Endodermal cell (in vitro differentiated cells): Measurements from ENCODE around the gene SUDS3. TPM values are rescaled to one million over a fixed set of nuclear protein-coding genes. Genes with fewer than 3 reads are reported as not detected.

Source experiments
- DNase-seq: peaks from one replicate; pipeline ENCODE4 v3.0.0-alpha.2; 2017
- H3K27ac ChIP-seq: 2 replicates; pipeline ENCODE4 v1.5.1; 2013; ENCODE audit warnings: mild to moderate bottlenecking, low read depth, low read length, moderate library complexity
- H3K27me3 ChIP-seq: 2 replicates; pipeline ENCODE4 v1.6.1; 2013; ENCODE audit warnings: mild to moderate bottlenecking, low read length, moderate library complexity; ENCODE audit not compliant: insufficient read depth, control insufficient read depth, poor library complexity, severe bottlenecking
- H3K36me3 ChIP-seq: 2 replicates; pipeline ENCODE4 v1.7.0; 2013; ENCODE audit warnings: mild to moderate bottlenecking, low read length, moderate library complexity; ENCODE audit not compliant: control insufficient read depth, insufficient read depth
- H3K4me1 ChIP-seq: one replicate; pipeline ENCODE4 v1.7.0; 2013; ENCODE audit warnings: low read length; ENCODE audit not compliant: control insufficient read depth, insufficient read depth
- H3K4me3 ChIP-seq: 2 replicates; pipeline ENCODE4 v1.5.1; 2013; ENCODE audit warnings: mild to moderate bottlenecking, low read length, moderate library complexity
- H3K9ac ChIP-seq: 2 replicates; pipeline ENCODE4 v1.6.1; 2013; ENCODE audit warnings: mild to moderate bottlenecking, low read length, moderate library complexity; ENCODE audit not compliant: poor library complexity, severe bottlenecking; ENCODE audit errors: extremely low read depth
- H3K9me3 ChIP-seq: 2 replicates; pipeline ENCODE4 v1.6.1; 2013; ENCODE audit warnings: mild to moderate bottlenecking, low read length, moderate library complexity; ENCODE audit not compliant: control insufficient read depth
- H3K27ac Mint-ChIP-seq: 2 replicates; pipeline ENCODE4 v1.8.0; 2020; ENCODE audit warnings: mixed read lengths
- H3K27me3 Mint-ChIP-seq: 2 replicates; pipeline ENCODE4 v1.8.0; 2021; ENCODE audit warnings: mild to moderate bottlenecking, mixed read lengths; ENCODE audit not compliant: insufficient read depth
- H3K36me3 Mint-ChIP-seq: 2 replicates; pipeline ENCODE4 v1.8.0; 2020; ENCODE audit warnings: low read depth, mixed read lengths
- H3K4me1 Mint-ChIP-seq: 2 replicates; pipeline ENCODE4 v1.8.0; 2020; ENCODE audit warnings: mixed read lengths
- H3K4me3 Mint-ChIP-seq: 2 replicates; pipeline ENCODE4 v1.8.0; 2020; ENCODE audit warnings: mild to moderate bottlenecking, moderate library complexity, mixed read lengths
- H3K9me3 Mint-ChIP-seq: 2 replicates; pipeline ENCODE4 v1.8.0; 2020; ENCODE audit warnings: mild to moderate bottlenecking, mixed read lengths
- CTCF ChIP-seq: fragments of 200-600 bp; sonication (generic); conservative IDR thresholded peaks from 2 replicates; pipeline ENCODE4 v1.5.0; 2021; ENCODE audit warnings: antibody characterized with exemption, mild to moderate bottlenecking
- WGBS, 2 experiments: methylation state at CpG; one replicate each; pipeline versions ENCODE4 v1.1.5 to v1.1.7; 2013; ENCODE audit warnings: missing lambda C conversion rate in 2 of 2, mixed read lengths in 1 of 2; ENCODE audit not compliant: insufficient coverage in 1 of 2, insufficient read length in 1 of 2; 5-methylcytosine and 5-hydroxymethylcytosine counted together
- total RNA-seq, 2 donors: library from RNA; stranded (reverse); fragmentation: NEBNext Ultra II Directional in 1 of 2; extraction: Animal tissue kit (Norgen Biotek cat#: 25700) in 1 of 2; gene quantifications; 2 replicates in 1 of 2; 3 replicates in 1 of 2; pipeline ENCODE4 v1.2.1, GENCODE V29; 2021

The SUDS3 gene
- total RNA-seq, 2 donors from 2014 or later: 51.4 to 57.9 TPM

DNA sequence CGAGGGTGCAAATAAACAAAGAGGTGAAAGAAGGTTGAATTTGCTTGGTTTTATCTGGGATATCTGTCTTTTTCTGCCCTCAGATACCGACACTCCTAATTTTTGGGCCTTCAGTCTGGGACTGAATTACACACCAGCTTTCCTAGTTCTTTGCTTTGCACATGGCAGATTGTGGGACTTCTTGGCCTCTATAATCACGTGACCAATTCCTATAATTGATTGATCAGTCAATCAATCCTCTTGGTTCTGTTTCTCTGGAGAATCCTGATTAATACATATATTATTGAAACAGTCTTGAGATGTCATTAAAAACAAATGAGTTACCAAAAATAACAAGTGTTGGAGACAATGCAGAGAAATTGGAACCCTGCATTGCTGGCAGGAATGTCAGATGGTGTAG, 62.7 kb downstream of the SUDS3 start:
- no peaks in the 10 kb centered on the region for H3K9me3 ChIP-seq
- no peak overlapping the region for H3K27ac Mint-ChIP-seq
- peaks cover 3% of the 10 kb centered on the region for H3K9me3 Mint-ChIP-seq
- peaks cover 9% of the 10 kb centered on the region for H3K27me3 ChIP-seq
- TF ChIP-seq CTCF: no peak
- H3K4me3 Mint-ChIP-seq: no peak overlapping the region
- H3K36me3 ChIP-seq: no peaks in the 10 kb centered on the region
- H3K4me1 ChIP-seq: no peaks in the 10 kb centered on the region
- no peak overlapping the region for H3K9ac ChIP-seq
- DNase-seq: no peak
- peaks cover 23% of the 10 kb centered on the region for H3K27me3 Mint-ChIP-seq
- H3K27ac ChIP-seq: no peak overlapping the region
- H3K4me1 Mint-ChIP-seq: peaks cover 5% of the 10 kb centered on the region
- WGBS, 2 experiments: 95% methylated on average over 2 to 3 of the region's 3 CpGs
- H3K4me3 ChIP-seq: no peak overlapping the region
- H3K36me3 Mint-ChIP-seq: no peaks in the 10 kb centered on the region

GRCh38 chr12:118446247-118446646, 69.9 kb downstream of the SUDS3 start:
- no peak overlapping the region for H3K27ac ChIP-seq
- Mint-ChIP-seq H3K4me3 (no peak overlapping the region), H3K4me1 (peaks cover 3% of the 10 kb centered on the region), H3K9me3 (peaks cover 2% of the 10 kb centered on the region), H3K27ac (no peak overlapping the region), H3K27me3 (peaks cover 19% of the 10 kb centered on the region), H3K36me3 (no peaks in the 10 kb centered on the region)
- 74 to 79% methylated on average over 3 to 4 of the region's 4 CpGs for WGBS, 2 experiments
- peaks cover 13% of the 10 kb centered on the region for H3K27me3 ChIP-seq
- H3K4me1 ChIP-seq: no peaks in the 10 kb centered on the region
- no peaks in the 10 kb centered on the region for H3K9me3 ChIP-seq
- DNase-seq: no peak
- no peaks in the 10 kb centered on the region for H3K36me3 ChIP-seq
- no peak overlapping the region for H3K4me3 ChIP-seq
- H3K9ac ChIP-seq: no peak overlapping the region
- peak; percentile 65 for TF ChIP-seq CTCF

DNA sequence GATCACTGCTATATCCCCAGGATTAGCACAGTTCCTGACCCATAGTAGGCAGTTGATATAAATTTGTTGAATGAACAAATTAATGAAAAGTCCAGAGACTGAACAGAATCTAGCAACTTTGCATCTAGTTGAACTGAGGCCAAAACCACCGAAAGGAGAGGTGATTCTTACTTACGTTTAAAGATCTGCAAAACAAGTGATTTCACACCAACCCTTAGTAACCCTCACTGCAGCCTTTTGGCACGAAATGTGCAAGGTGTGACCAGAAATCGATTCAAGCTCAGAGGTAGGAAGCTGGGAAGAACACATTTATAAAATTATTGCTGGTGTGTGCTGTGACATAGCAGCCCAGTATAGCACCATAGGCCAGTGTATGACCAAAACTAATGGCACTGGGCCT, 70.8 kb downstream of the SUDS3 start:
- H3K4me3 Mint-ChIP-seq: no peak overlapping the region
- no peaks in the 10 kb centered on the region for H3K4me1 Mint-ChIP-seq
- no peak overlapping the region for H3K27ac Mint-ChIP-seq
- H3K9me3 Mint-ChIP-seq: peaks cover 2% of the 10 kb centered on the region
- no peak overlapping the region for H3K9ac ChIP-seq
- H3K9me3 ChIP-seq: no peaks in the 10 kb centered on the region
- TF ChIP-seq CTCF: no peak
- 72 to 77% methylated on average over 4 of the region's 4 CpGs for WGBS, 2 experiments
- H3K27ac ChIP-seq: no peak overlapping the region
- H3K4me3 ChIP-seq: no peak overlapping the region
- H3K27me3 Mint-ChIP-seq: peaks cover 13% of the 10 kb centered on the region
- H3K27me3 ChIP-seq: peaks cover 7% of the 10 kb centered on the region
- no peak for DNase-seq
- H3K36me3 ChIP-seq: no peaks in the 10 kb centered on the region
- no peaks in the 10 kb centered on the region for H3K4me1 ChIP-seq
- H3K36me3 Mint-ChIP-seq: no peaks in the 10 kb centered on the region
